HCT116 (cell line): Measurements from ENCODE around the gene APLP1. TPM values are rescaled to one million over a fixed set of nuclear protein-coding genes. Genes with fewer than 3 reads are reported as not detected.

Experiments used
- ATAC-seq: fragments of 200-7000 bp; cut with Tn5 transposase; 2 replicates; pipeline ENCODE4 v1.9.1; 2020; ENCODE audit warnings: mild to moderate bottlenecking, moderate library complexity
- BruUV-seq: library from RNA; stranded (reverse); fragments of 400-500 nt; replicated peaks from 2 replicates; lab custom pipeline; 2021; lab: Mats Ljungman, UMichigan
- CTCF ChIA-PET: fragments of 300-600 bp; sonication (Branson Sonifier 250); formaldehyde crosslinking; loops from one replicate; lab custom pipeline; 2021; ENCODE audit warnings: antibody characterized with exemption; lab: Charles Lee
- POLR2A ChIA-PET: fragments of 300-600, 350-600 bp; sonication (Branson Sonifier 250); formaldehyde crosslinking; loops from one replicate; lab custom pipeline; 2021; ENCODE audit warnings: antibody characterized with exemption; lab: Charles Lee
- RAD21 ChIA-PET, 2 experiments: fragments of 300-600 bp; sonication (Branson Sonifier 250); formaldehyde crosslinking; loops; one replicate each; lab custom pipeline; 2023; ENCODE audit warnings: low total read pairs in 2 of 2; ENCODE audit not compliant: uncharacterized antibody in 2 of 2, unreplicated experiment in 2 of 2, low non-redundant PET in 1 of 2; lab: Charles Lee
- DNase-seq: peaks from one replicate; pipeline ENCODE4 v3.0.0-alpha.2; 2010; ENCODE audit warnings: low read depth, low spot score
- H2AFZ ChIP-seq: fragments of 200-600 bp; shearing (Covaris generic), sonication (generic); 2 replicates; pipeline ENCODE4 v1.6.1; 2017; ENCODE audit warnings: low read depth, mixed run types, mixed read lengths, antibody characterized with exemption, low read length; ENCODE audit not compliant: poor library complexity, severe bottlenecking
- H3K27ac ChIP-seq: 2 replicates; pipeline ENCODE4 v1.5.1; 2012; ENCODE audit warnings: low read depth, low read length
- H3K27me3 ChIP-seq: fragments of 200-600 bp; sonication (generic); 2 replicates; pipeline ENCODE4 v1.6.1; 2016; ENCODE audit warnings: mixed run types, low read length, mixed read lengths; ENCODE audit not compliant: insufficient read depth
- H3K36me3 ChIP-seq, 2 experiments: fragments of 200-500 bp in 1 of 2; fragments of 200-600 bp in 1 of 2; sonication (Bioruptor generic) in 1 of 2; sonication (generic) in 1 of 2; 2 replicates each; pipeline versions ENCODE4 v1.5.1 to v1.6.1; 2014 to 2016; ENCODE audit warnings: low read length in 2 of 2, inconsistent platforms in 1 of 2, mixed read lengths in 1 of 2, mixed run types in 1 of 2; ENCODE audit not compliant: insufficient read depth in 2 of 2, control insufficient read depth in 1 of 2
- H3K4me1 ChIP-seq, 2 experiments: fragments of 200-600 bp in 1 of 2; sonication (generic) in 1 of 2; 2 replicates each; pipeline versions ENCODE4 v1.5.1 to v1.6.1; 2012 to 2017; ENCODE audit warnings: low read length in 2 of 2, inconsistent platforms in 1 of 2, mild to moderate bottlenecking in 1 of 2, mixed read lengths in 1 of 2, mixed run types in 1 of 2, moderate library complexity in 1 of 2; ENCODE audit not compliant: insufficient read depth in 2 of 2, control insufficient read depth in 1 of 2
- H3K4me2 ChIP-seq: fragments of 200-600 bp; sonication (generic); 2 replicates; pipeline ENCODE4 v1.6.1; 2017; ENCODE audit warnings: mixed run types, low read length, mixed read lengths
- H3K4me3 ChIP-seq, 2 experiments: fragments of 200-600 bp in 1 of 2; sonication (generic) in 1 of 2; replicated peaks in 1 of 2; 2 replicates each; pipeline ENCODE4 v1.5.1; 2011 to 2016; ENCODE audit warnings: low read length in 2 of 2, control low read depth in 1 of 2, low read depth in 1 of 2, mild to moderate bottlenecking in 1 of 2, mixed read lengths in 1 of 2, mixed run types in 1 of 2
- H3K79me2 ChIP-seq: fragments of 200-600 bp; sonication (generic); 2 replicates; pipeline ENCODE4 v1.6.1; 2017; ENCODE audit warnings: mild to moderate bottlenecking, mixed run types, low read length, moderate library complexity, mixed read lengths; ENCODE audit not compliant: insufficient read depth
- H3K9ac ChIP-seq: fragments of 200-600 bp; sonication (generic); 2 replicates; pipeline ENCODE4 v1.6.1; 2016; ENCODE audit warnings: low read length, mixed read lengths
- H3K9me2 ChIP-seq: fragments of 200-600 bp; sonication (generic), shearing (Covaris generic); 2 replicates; pipeline ENCODE4 v1.6.1; 2017; ENCODE audit warnings: mixed run types, mild to moderate bottlenecking, moderate library complexity; ENCODE audit not compliant: insufficient read depth
- H3K9me3 ChIP-seq, 2 experiments: fragments of 200-500 bp in 1 of 2; fragments of 200-600 bp in 1 of 2; sonication (Bioruptor generic) in 1 of 2; sonication (generic) in 1 of 2; 2 replicates each; pipeline ENCODE4 v1.6.1; 2014 to 2017; ENCODE audit warnings: low read length in 2 of 2, mixed read lengths in 2 of 2, inconsistent platforms in 1 of 2, low read depth in 1 of 2, mild to moderate bottlenecking in 1 of 2, mixed run types in 1 of 2, moderate library complexity in 1 of 2; ENCODE audit not compliant: control insufficient read depth in 1 of 2, insufficient read depth in 1 of 2
- H4K20me1 ChIP-seq: fragments of 200-600 bp; sonication (generic), shearing (Covaris generic); 2 replicates; pipeline ENCODE4 v1.6.1; 2017; ENCODE audit warnings: mixed run types, mild to moderate bottlenecking, moderate library complexity; ENCODE audit not compliant: insufficient read depth
- CBX3 ChIP-seq: IDR thresholded peaks from 2 replicates; pipeline ENCODE4 v1.6.1; 2012; ENCODE audit warnings: low read depth
- CEBPB ChIP-seq: IDR thresholded peaks from 2 replicates; pipeline ENCODE4 v1.6.1; 2012; ENCODE audit warnings: low read depth
- EGR1 ChIP-seq: IDR thresholded peaks from 2 replicates; pipeline ENCODE4 v1.6.1; 2012; ENCODE audit warnings: low read depth
- ELF1 ChIP-seq: IDR thresholded peaks from 2 replicates; pipeline ENCODE4 v1.6.1; 2012; ENCODE audit warnings: low read depth, borderline replicate concordance
- EZH2 ChIP-seq: fragments of 200-600 bp; sonication (generic); IDR thresholded peaks from 2 replicates; pipeline ENCODE4 v1.6.1; 2017; ENCODE audit warnings: antibody characterized with exemption, mixed run types
- EZH2phosphoT487 ChIP-seq: fragments of 200-600 bp; IDR thresholded peaks from 2 replicates; pipeline ENCODE4 v1.6.1; 2018; ENCODE audit warnings: antibody characterized with exemption, borderline replicate concordance
- JUND ChIP-seq: IDR thresholded peaks from 2 replicates; pipeline ENCODE4 v1.6.1; 2012
- POLR2AphosphoS5 ChIP-seq: IDR thresholded peaks from 2 replicates; pipeline ENCODE4 v1.6.1; 2011; ENCODE audit warnings: mild to moderate bottlenecking, low read depth, low read length, moderate library complexity
- RAD21 ChIP-seq: IDR thresholded peaks from 2 replicates; pipeline ENCODE4 v1.6.1; 2012; ENCODE audit warnings: low read depth, mild to moderate bottlenecking
- SIN3A ChIP-seq: IDR thresholded peaks from 2 replicates; pipeline ENCODE4 v1.6.1; 2012; ENCODE audit warnings: low read depth
- SP1 ChIP-seq: IDR thresholded peaks from 2 replicates; pipeline ENCODE4 v1.6.1; 2012; ENCODE audit warnings: low read depth
- SRF ChIP-seq: IDR thresholded peaks from 2 replicates; pipeline ENCODE4 v1.6.1; 2012; ENCODE audit warnings: low read depth
- YY1 ChIP-seq: IDR thresholded peaks from 2 replicates; pipeline ENCODE4 v1.6.1; 2011; ENCODE audit warnings: low read length, low read depth, moderate library complexity, mild to moderate bottlenecking; ENCODE audit not compliant: insufficient replicate concordance; ENCODE audit errors: extremely low read depth
- ZFX ChIP-seq: fragments of 450-650 bp; IDR thresholded peaks from 2 replicates; pipeline ENCODE4 v1.6.1; 2017
- ZNF274 ChIP-seq: fragments of 200-500 bp; sonication (Bioruptor generic); IDR thresholded peaks from 2 replicates; pipeline ENCODE4 v1.6.1; 2014; ENCODE audit warnings: mild to moderate bottlenecking, low read depth, low read length, inconsistent platforms
- intact Hi-C: fragments of 100-400 bp; cut with micrococcal nuclease; formaldehyde crosslinking; loops from 2 replicates; pipeline ENCODE4 v1.10.0; 2022
- total RNA-seq: library from RNA; stranded (reverse); gene quantifications from one replicate; pipeline ENCODE4 v1.2.1, GENCODE V29; 2021; ENCODE audit not compliant: unreplicated experiment
- TF ChIP-seq, protein P1 (sequence below), 3 experiments: fragments of 200-600 bp in 1 of 3; sonication (generic) in 1 of 3; IDR thresholded peaks in 2 of 3; conservative IDR thresholded peaks in 1 of 3; 2 replicates each; pipeline ENCODE4 v1.5.1; 2012 to 2017; ENCODE audit warnings: low read depth in 2 of 3, low read length in 2 of 3, antibody characterized with exemption in 1 of 3, borderline replicate concordance in 1 of 3, control low read depth in 1 of 3, mild to moderate bottlenecking in 1 of 3, mixed read lengths in 1 of 3, mixed run types in 1 of 3, moderate library complexity in 1 of 3; ENCODE audit not compliant: insufficient read depth in 1 of 3
- TF ChIP-seq, protein P2 (sequence below): IDR thresholded peaks from 2 replicates; pipeline ENCODE4 v1.6.1; 2012
- TF ChIP-seq, protein P3 (sequence below): IDR thresholded peaks from 2 replicates; pipeline ENCODE4 v1.6.1; 2012

APLP1 gene
- total RNA-seq, 1 experiment from 2014 or later, result 41.2 TPM

DNA sequence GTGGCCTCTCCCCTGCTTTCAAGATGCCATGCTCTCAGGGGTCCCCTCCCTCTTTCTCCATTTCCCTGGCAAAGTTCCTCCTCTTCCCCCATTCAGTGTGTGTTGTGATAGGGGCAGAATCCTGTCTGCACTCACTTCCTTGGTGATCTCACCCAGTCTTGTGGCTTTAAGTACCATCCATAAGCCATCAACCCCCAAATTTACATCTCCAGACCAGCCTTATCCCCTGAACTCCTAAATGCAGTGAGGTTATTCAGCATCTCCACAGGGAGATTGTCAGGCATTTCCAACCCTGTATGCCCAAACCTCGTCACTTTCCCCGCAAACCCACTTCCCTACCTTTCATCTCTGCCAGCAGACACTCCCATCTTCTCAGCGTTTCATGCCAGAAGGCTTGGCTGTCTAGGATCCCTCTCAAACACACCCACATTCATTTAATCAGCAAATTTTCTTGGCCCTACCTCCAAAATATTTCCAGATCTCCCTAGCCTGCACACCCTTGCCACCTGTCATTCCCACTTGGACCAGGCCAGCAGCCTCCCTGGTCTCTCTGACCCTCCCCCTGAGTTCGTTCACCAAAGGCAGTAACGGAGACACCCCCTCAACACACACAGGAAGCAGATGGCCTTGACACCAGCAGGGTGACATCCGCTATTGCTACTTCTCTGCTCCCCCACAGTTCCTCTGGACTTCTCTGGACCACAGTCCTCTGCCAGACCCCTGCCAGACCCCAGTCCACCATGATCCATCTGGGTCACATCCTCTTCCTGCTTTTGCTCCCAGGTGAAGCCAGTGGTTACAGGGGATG, 33.7 kb downstream of the APLP1 start, which contains the start of gene HCST (continued):
- TF ChIP-seq, protein P1, sequence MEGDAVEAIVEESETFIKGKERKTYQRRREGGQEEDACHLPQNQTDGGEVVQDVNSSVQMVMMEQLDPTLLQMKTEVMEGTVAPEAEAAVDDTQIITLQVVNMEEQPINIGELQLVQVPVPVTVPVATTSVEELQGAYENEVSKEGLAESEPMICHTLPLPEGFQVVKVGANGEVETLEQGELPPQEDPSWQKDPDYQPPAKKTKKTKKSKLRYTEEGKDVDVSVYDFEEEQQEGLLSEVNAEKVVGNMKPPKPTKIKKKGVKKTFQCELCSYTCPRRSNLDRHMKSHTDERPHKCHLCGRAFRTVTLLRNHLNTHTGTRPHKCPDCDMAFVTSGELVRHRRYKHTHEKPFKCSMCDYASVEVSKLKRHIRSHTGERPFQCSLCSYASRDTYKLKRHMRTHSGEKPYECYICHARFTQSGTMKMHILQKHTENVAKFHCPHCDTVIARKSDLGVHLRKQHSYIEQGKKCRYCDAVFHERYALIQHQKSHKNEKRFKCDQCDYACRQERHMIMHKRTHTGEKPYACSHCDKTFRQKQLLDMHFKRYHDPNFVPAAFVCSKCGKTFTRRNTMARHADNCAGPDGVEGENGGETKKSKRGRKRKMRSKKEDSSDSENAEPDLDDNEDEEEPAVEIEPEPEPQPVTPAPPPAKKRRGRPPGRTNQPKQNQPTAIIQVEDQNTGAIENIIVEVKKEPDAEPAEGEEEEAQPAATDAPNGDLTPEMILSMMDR (IDR thresholded peaks at IDR 0.05 in 2 of 3, conservative IDR thresholded peaks at IDR 0.05 in 1 of 3; ENCODE audit: borderline replicate concordance in 1 of 3, insufficient read depth in 1 of 3, low read depth in 2 of 3, low read length in 2 of 3), result no peak
- TF ChIP-seq JUND (no peak), ZNF274 (no peak), YY1 (no peak), SRF (no peak), ELF1 (no peak), EZH2phosphoT487 (no peak)
- TF ChIP-seq, protein P2, sequence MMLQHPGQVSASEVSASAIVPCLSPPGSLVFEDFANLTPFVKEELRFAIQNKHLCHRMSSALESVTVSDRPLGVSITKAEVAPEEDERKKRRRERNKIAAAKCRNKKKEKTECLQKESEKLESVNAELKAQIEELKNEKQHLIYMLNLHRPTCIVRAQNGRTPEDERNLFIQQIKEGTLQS, result no peak

DNA sequence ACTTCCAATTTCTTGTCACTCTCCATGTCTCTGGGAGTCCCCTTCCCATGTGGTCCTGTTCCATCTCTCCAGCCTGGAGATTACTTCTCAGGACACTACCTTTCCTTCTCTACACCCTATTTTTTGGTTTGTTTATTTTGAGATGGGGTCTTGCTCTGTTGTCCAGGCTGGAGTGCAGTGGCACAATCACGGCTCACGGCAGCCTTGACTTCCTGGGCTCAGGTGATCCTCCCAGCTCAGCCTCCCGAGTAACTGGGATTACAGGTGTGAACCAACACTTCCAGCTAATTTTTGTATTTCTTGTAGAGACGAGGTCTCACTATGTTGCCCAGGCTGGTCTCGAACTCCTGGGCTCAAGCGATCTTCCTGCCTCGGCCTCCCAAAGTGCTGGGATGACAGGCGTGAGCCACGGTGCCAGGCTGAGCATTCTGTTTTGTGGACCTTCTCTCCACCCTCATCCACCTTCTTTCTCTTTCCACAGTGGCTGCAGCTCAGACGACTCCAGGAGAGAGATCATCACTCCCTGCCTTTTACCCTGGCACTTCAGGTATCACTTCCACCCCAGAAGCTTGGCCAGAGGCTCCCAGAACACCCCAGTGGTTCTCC, 34.6 kb downstream of the APLP1 start:
- H3K9me3 ChIP-seq, result no peaks in the 10 kb centered on the region
- H3K4me1 ChIP-seq, result peaks cover 22 to 60% of the 10 kb centered on the region in 2 experiments
- H2AFZ ChIP-seq, result no peak overlapping the region
- H3K9me2 ChIP-seq, result no peaks in the 10 kb centered on the region
- H3K27ac ChIP-seq, result peak overlapping the region; percentile 60; the same call in 1 of the 2 replicates
- POLR2A ChIA-PET, result no interaction called here
- H3K79me2 ChIP-seq, result peaks cover 23% of the 10 kb centered on the region
- H3K9ac ChIP-seq, result peak overlapping the region; percentile 59
- CTCF ChIA-PET, result interaction anchor here (1.6 kb wide), 1 partner anchor 28 kb away, joined by 4 read pairs; no protein-coding TSS in a partner anchor
- no peak for ATAC-seq
- no peaks in the 10 kb centered on the region for H3K27me3 ChIP-seq
- DNase-seq, result no peak
- BruUV-seq, result no TSS peak
- H4K20me1 ChIP-seq, result no peaks in the 10 kb centered on the region
- RAD21 ChIA-PET, result no interaction called here
- intact Hi-C loops, result no loop called here
- peak overlapping the region; percentile 89 for H3K4me2 ChIP-seq
- H3K4me3 ChIP-seq, result peak overlapping the region; percentile 41 to 53
- peaks cover 0 to 6% of the 10 kb centered on the region in 2 experiments; a peak in 1 of 4 replicates for H3K36me3 ChIP-seq
- no peak for TF ChIP-seq EGR1
- TF ChIP-seq ZNF274, result no peak
- no peak for TF ChIP-seq CEBPB
- no peak for TF ChIP-seq JUND
- no peak for TF ChIP-seq SRF
- TF ChIP-seq POLR2AphosphoS5, result no peak
- no peak for TF ChIP-seq SP1
- TF ChIP-seq RAD21, result no peak
- no peak for TF ChIP-seq YY1
- TF ChIP-seq, protein P1 (IDR thresholded peaks at IDR 0.05 in 2 of 3, conservative IDR thresholded peaks at IDR 0.05 in 1 of 3; ENCODE audit: borderline replicate concordance in 1 of 3, insufficient read depth in 1 of 3, low read depth in 2 of 3, low read length in 2 of 3), result no peak
- no peak for TF ChIP-seq ELF1
- no peak for TF ChIP-seq EZH2
- no peak for TF ChIP-seq CBX3
- TF ChIP-seq, protein P3, sequence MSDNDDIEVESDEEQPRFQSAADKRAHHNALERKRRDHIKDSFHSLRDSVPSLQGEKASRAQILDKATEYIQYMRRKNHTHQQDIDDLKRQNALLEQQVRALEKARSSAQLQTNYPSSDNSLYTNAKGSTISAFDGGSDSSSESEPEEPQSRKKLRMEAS, result no peak
- no peak for TF ChIP-seq ZFX
- no peak for TF ChIP-seq SIN3A
- TF ChIP-seq, protein P2, result no peak
